IMR-90 (cell line): ENCODE results near the gene C3orf85. TPM values are rescaled to one million over a fixed set of nuclear protein-coding genes. Genes with fewer than 3 reads are reported as not detected.

ENCODE experiments used
- ATAC-seq: fragments of 200-7000 bp; cut with Tn5 transposase; 2 replicates; pipeline ENCODE4 v1.9.1; 2020; ENCODE audit warnings: low read depth, mild to moderate bottlenecking, moderate library complexity
- BruUV-seq: library from RNA; stranded (reverse); fragments of 400-500 nt; replicated peaks from 2 replicates; lab custom pipeline; 2021; lab: Mats Ljungman, UMichigan
- CTCF ChIA-PET: fragments of 300-600 bp; formaldehyde crosslinking; extraction: SDS; loops from one replicate; lab custom pipeline; 2021; ENCODE audit warnings: antibody characterized with exemption; lab: Yijun Ruan, JAX
- POLR2A ChIA-PET: fragments of 300-600 bp; sonication (Branson Sonifier 250); formaldehyde crosslinking; loops from one replicate; lab custom pipeline; 2022; ENCODE audit warnings: antibody characterized with exemption; ENCODE audit not compliant: unreplicated experiment; lab: Charles Lee
- DNase-seq: peaks from one replicate; pipeline ENCODE4 v3.0.0; 2013
- H2AFZ ChIP-seq: replicated peaks from 2 replicates; pipeline ENCODE3; 2013; ENCODE audit warnings: low read length, mild to moderate bottlenecking; ENCODE audit not compliant: poor library complexity
- H2AK5ac ChIP-seq: 2 replicates; pipeline ENCODE4 v1.6.1; 2013; ENCODE audit warnings: low read depth, low read length, inconsistent platforms
- H2AK9ac ChIP-seq: replicated peaks from 2 replicates; pipeline ENCODE3; 2013; ENCODE audit warnings: mild to moderate bottlenecking, low read depth, low read length, moderate library complexity; ENCODE audit not compliant: poor library complexity
- H2BK120ac ChIP-seq: 2 replicates; pipeline ENCODE4 v1.6.1; 2013; ENCODE audit warnings: low read depth, low read length, inconsistent platforms
- H2BK15ac ChIP-seq: 3 replicates; pipeline ENCODE4 v1.6.1; 2013; ENCODE audit warnings: low read depth, low read length, inconsistent platforms
- H2BK20ac ChIP-seq: 2 replicates; pipeline ENCODE4 v1.6.1; 2013; ENCODE audit warnings: low read depth, mild to moderate bottlenecking, inconsistent platforms, low read length, moderate library complexity
- H2BK5ac ChIP-seq: 2 replicates; pipeline ENCODE4 v1.6.1; 2013; ENCODE audit warnings: mild to moderate bottlenecking, low read depth, low read length, inconsistent platforms; ENCODE audit not compliant: poor library complexity, severe bottlenecking
- H3K14ac ChIP-seq: replicated peaks from 2 replicates; pipeline ENCODE4 v1.6.1; 2013; ENCODE audit warnings: low read depth, low read length, inconsistent platforms
- H3K18ac ChIP-seq: 2 replicates; pipeline ENCODE4 v1.6.1; 2013; ENCODE audit warnings: low read depth, low read length, control low read depth
- H3K23ac ChIP-seq: 2 replicates; pipeline ENCODE4 v1.6.1; 2013; ENCODE audit warnings: low read depth, low read length, inconsistent platforms
- H3K27ac ChIP-seq: 2 replicates; pipeline ENCODE4 v1.5.1; 2013; ENCODE audit warnings: mild to moderate bottlenecking, control low read depth, low read length; ENCODE audit not compliant: insufficient read depth
- H3K27me3 ChIP-seq: 2 replicates; pipeline ENCODE4 v1.6.1; 2013; ENCODE audit warnings: low read length; ENCODE audit not compliant: control insufficient read depth, insufficient read depth
- H3K36me3 ChIP-seq: 2 replicates; pipeline ENCODE4 v1.6.1; 2013; ENCODE audit warnings: low read length, mixed read lengths; ENCODE audit not compliant: control insufficient read depth, insufficient read depth
- H3K4ac ChIP-seq: 2 replicates; pipeline ENCODE4 v1.6.1; 2013; ENCODE audit warnings: low read depth, low read length, inconsistent platforms
- H3K4me1 ChIP-seq: 2 replicates; pipeline ENCODE4 v1.6.1; 2013; ENCODE audit warnings: low read length, mixed read lengths; ENCODE audit not compliant: control insufficient read depth, insufficient read depth
- H3K4me2 ChIP-seq: 2 replicates; pipeline ENCODE4 v1.6.1; 2013; ENCODE audit warnings: low read depth, mild to moderate bottlenecking, control low read depth, low read length, moderate library complexity
- H3K4me3 ChIP-seq: 2 replicates; pipeline ENCODE4 v1.5.1; 2013; ENCODE audit warnings: low read depth, mild to moderate bottlenecking, control low read depth, low read length, moderate library complexity; ENCODE audit not compliant: insufficient read depth
- H3K56ac ChIP-seq: 2 replicates; pipeline ENCODE4 v1.6.1; 2013; ENCODE audit warnings: low read length, inconsistent platforms; ENCODE audit not compliant: insufficient read depth; ENCODE audit errors: extremely low read depth
- H3K79me1 ChIP-seq, 2 experiments: 2 replicates each; pipeline ENCODE4 v1.6.1; 2013; ENCODE audit warnings: low read length in 2 of 2, inconsistent platforms in 1 of 2, low read depth in 1 of 2
- H3K9ac ChIP-seq: 2 replicates; pipeline ENCODE4 v1.6.1; 2013; ENCODE audit warnings: low read depth, low read length, control low read depth
- H3K9me1 ChIP-seq: 2 replicates; pipeline ENCODE4 v1.6.1; 2013; ENCODE audit warnings: low read length, inconsistent platforms; ENCODE audit not compliant: insufficient read depth
- H3K9me3 ChIP-seq: 2 replicates; pipeline ENCODE4 v1.6.1; 2013; ENCODE audit warnings: low read length; ENCODE audit not compliant: control insufficient read depth, insufficient read depth
- H4K20me1 ChIP-seq: 2 replicates; pipeline ENCODE4 v1.6.1; 2013; ENCODE audit warnings: low read length, inconsistent platforms; ENCODE audit not compliant: insufficient read depth
- H4K5ac ChIP-seq: 2 replicates; pipeline ENCODE4 v1.6.1; 2013; ENCODE audit warnings: mild to moderate bottlenecking, low read depth, low read length, control low read depth
- H4K8ac ChIP-seq, 2 experiments: 2 replicates each; pipeline ENCODE4 v1.6.1; 2013; ENCODE audit warnings: low read depth in 2 of 2, low read length in 2 of 2, control low read depth in 1 of 2, inconsistent platforms in 1 of 2
- H4K91ac ChIP-seq: 2 replicates; pipeline ENCODE4 v1.6.1; 2013; ENCODE audit warnings: low read depth, low read length, inconsistent platforms; ENCODE audit not compliant: insufficient read depth
- NFE2L2 ChIP-seq: fragments of 150-350 bp; IDR thresholded peaks from 2 replicates; pipeline ENCODE4 v1.6.1; 2016; ENCODE audit warnings: low read depth, mild to moderate bottlenecking, low read length
- RCOR1 ChIP-seq: IDR thresholded peaks from 2 replicates; pipeline ENCODE4 v1.6.1; 2012; ENCODE audit warnings: mild to moderate bottlenecking, low read length, improper control_type of control experiment; ENCODE audit not compliant: insufficient replicate concordance
- SMC3 ChIP-seq: fragments of 150-350 bp; IDR thresholded peaks from 2 replicates; pipeline ENCODE4 v1.6.1; 2016; ENCODE audit warnings: low read depth, mild to moderate bottlenecking, antibody characterized with exemption, low read length, moderate library complexity
- WGBS, 2 experiments: methylation state at CpG; one replicate each; pipeline versions ENCODE4 v1.1.5 to v1.1.7; 2013; ENCODE audit warnings: missing lambda C conversion rate in 2 of 2; ENCODE audit not compliant: insufficient read length in 1 of 2; ENCODE audit errors: extremely low coverage in 2 of 2; 5-methylcytosine and 5-hydroxymethylcytosine counted together
- dilution Hi-C: fragments of 300-500 bp; cut with HindIII; formaldehyde crosslinking; loops from one replicate; pipeline ENCODE4 v1.14.3; 2018; ENCODE audit warnings: low sequenced_read_pairs; ENCODE audit not compliant: unreplicated experiment
- in situ Hi-C: fragments of 300-500 bp; cut with MboI; formaldehyde crosslinking; loops from 3 replicates; pipeline ENCODE4 v1.14.3; 2019; ENCODE audit warnings: low sequenced_read_pairs, inconsistent platforms, mixed read lengths
- intact Hi-C: fragments of 100-400 bp; cut with micrococcal nuclease; formaldehyde crosslinking; loops from 2 replicates; pipeline ENCODE4 v1.10.0; 2022
- polyA plus RNA-seq, 3 experiments: library from polyadenylated mRNA; depleted of rRNA; stranded (reverse); fragments of >200 nt; gene quantifications; 2 replicates each; pipeline ENCODE4 v1.2.3, GENCODE V29; 2012; ENCODE audit warnings: low replicate concordance in 1 of 3
- total RNA-seq: library from RNA; depleted of rRNA; stranded (reverse); fragments of >200 nt; gene quantifications from 2 replicates; pipeline ENCODE4 v1.2.3, GENCODE V29; 2012

Gene C3orf85
- total and polyA plus RNA-seq, 2 of the 4 experiments (the other 2 are of a cell fraction): not detected

- H2BK15ac ChIP-seq: no peak overlapping the region
- H3K9me1 ChIP-seq: no peaks in the 10 kb centered on the region
- no peak overlapping the region for H3K14ac ChIP-seq
- H3K18ac ChIP-seq: no peak overlapping the region
- ChIA-PET POLR2A (no interaction called here), CTCF (no interaction called here)
- no peaks in the 10 kb centered on the region for H3K4me1 ChIP-seq
- no peak overlapping the region for H2AFZ ChIP-seq
- dilution Hi-C loops: no loop called here
- H3K9me3 ChIP-seq: peaks cover 7% of the 10 kb centered on the region
- no peaks in the 10 kb centered on the region for H3K79me1 ChIP-seq
- in situ Hi-C loops: no loop called here
- no peak overlapping the region for H3K9ac ChIP-seq
- ATAC-seq (no peak), DNase-seq (no peak)
- H3K4me3 ChIP-seq: no peak overlapping the region
- no TSS peak for BruUV-seq
- no peak overlapping the region for H4K5ac ChIP-seq
- no peak overlapping the region for H4K8ac ChIP-seq
- H2AK9ac ChIP-seq: no peak overlapping the region
- no peak overlapping the region for H2BK120ac ChIP-seq
- H3K36me3 ChIP-seq: no peaks in the 10 kb centered on the region
- H3K4me2 ChIP-seq: no peak overlapping the region
- no peak overlapping the region for H3K56ac ChIP-seq
- WGBS, 2 experiments: no CpG with 5 or more reads among the region's 3 CpGs
- no peak overlapping the region for H2AK5ac ChIP-seq
- no peaks in the 10 kb centered on the region for H3K27me3 ChIP-seq
- H2BK20ac ChIP-seq: no peak overlapping the region
- no peak overlapping the region for H2BK5ac ChIP-seq
- TF ChIP-seq NFE2L2 (no peak), SMC3 (no peak), RCOR1 (no peak)
- no peak overlapping the region for H3K27ac ChIP-seq
- no peak overlapping the region for H3K23ac ChIP-seq
- no peak overlapping the region for H4K91ac ChIP-seq
- no peak overlapping the region for H3K4ac ChIP-seq
- intact Hi-C loops: no loop called here
- no peaks in the 10 kb centered on the region for H4K20me1 ChIP-seq
These were observed 38.9 kb downstream of the C3orf85 start for GRCh38 chr3:109175411-109175810.
